Astrocyte of the spinal cord (primary cell): Measurements from ENCODE around the gene HNRNPH3.

Source experiments
- DNase-seq: peaks from one replicate; pipeline ENCODE4 v3.0.0; 2011; ENCODE audit warnings: low read depth, low spot score
- H3K4me3 ChIP-seq: 2 replicates; pipeline ENCODE4 v1.5.1; 2011; ENCODE audit warnings: low read depth, mild to moderate bottlenecking, low read length, moderate library complexity
- CTCF ChIP-seq: IDR thresholded peaks from 2 replicates; pipeline ENCODE4 v1.5.1; 2012; ENCODE audit warnings: low read depth, mild to moderate bottlenecking, low read length, inconsistent platforms
- in situ Hi-C: cut with HindIII; loops from 2 replicates; pipeline ENCODE4 v1.10.0; 2017; ENCODE audit warnings: low sequenced_read_pairs

HNRNPH3 gene

GRCh38 chr10:68353537-68353936, 21.7 kb downstream of the HNRNPH3 start:
- H3K4me3 ChIP-seq: no peak overlapping the region
- TF ChIP-seq CTCF: no peak
- in situ Hi-C loops: no loop called here
- no peak for DNase-seq

GRCh38 chr10:68359189-68359588, 27.3 kb downstream of the HNRNPH3 start:
- no peak for DNase-seq
- no peak for TF ChIP-seq CTCF
- no peak overlapping the region for H3K4me3 ChIP-seq
- in situ Hi-C loops: no loop called here

- no peak for TF ChIP-seq CTCF
- DNase-seq: no peak
- in situ Hi-C loops: no loop called here
- H3K4me3 ChIP-seq: no peak overlapping the region
Measured at GRCh38 chr10:68362590-68362989, 30.7 kb downstream of the HNRNPH3 start.

GRCh38 chr10:68364101-68364886, 32.4 kb downstream of the HNRNPH3 start:
- no peak for TF ChIP-seq CTCF

GRCh38 chr10:68365611-68366010, 33.7 kb downstream of the HNRNPH3 start:
- TF ChIP-seq CTCF: no peak
- no peak overlapping the region for H3K4me3 ChIP-seq
- in situ Hi-C loops: no loop called here
- DNase-seq: no peak

More at GRCh38 chr10:68364101-68364886, 32.4 kb downstream of the HNRNPH3 start:
- DNase-seq: no peak
- in situ Hi-C loops: no loop called here
- no peak overlapping the region for H3K4me3 ChIP-seq

GRCh38 chr10:68366600-68366999, 34.7 kb downstream of the HNRNPH3 start:
- H3K4me3 ChIP-seq: no peak overlapping the region
- DNase-seq: no peak
- TF ChIP-seq CTCF: no peak
- in situ Hi-C loops: no loop called here
